ENCODE measurements around the gene PPAT. TPM values are rescaled to one million over a fixed set of nuclear protein-coding genes. Genes with fewer than 3 reads are reported as not detected.
A peak's percentile ranks its signal among the peaks of the same experiment; 100 is the strongest.

PPAT gene
- total and polyA plus RNA-seq, 2 experiments from 2014 or later = 14.7 to 21.6 TPM

- DNase-seq (ENCODE audit: low read depth in 1 of 2, low spot score in 1 of 2) = peak; percentile 52 to 98
- H3K4me1 ChIP-seq (ENCODE audit: low read depth) = peaks cover 8% of the 10 kb centered on the region
These were observed 25.0 kb downstream of the PPAT start for GRCh38 chr4:56410247-56411062.

GRCh38 chr4:56409511-56410090 lies 25.8 kb downstream of the PPAT start:
- Histone ChIP-seq H3K27me3 (no peaks in the 10 kb centered on the region), H3K4me1 (ENCODE audit: low read depth) (peaks cover 8% of the 10 kb centered on the region), H3K9me3 (ENCODE audit: low read depth) (no peaks in the 10 kb centered on the region), H3K4me3 (no peak overlapping the region), H3K36me3 (peaks cover 5% of the 10 kb centered on the region), H3K27ac (no peak overlapping the region)
- no peak for TF ChIP-seq CTCF (IDR thresholded peaks at IDR 0.05; ENCODE audit: low read depth, low read length)
- DNase-seq (ENCODE audit: low read depth in 1 of 2, low spot score in 1 of 2) = no peak

More at GRCh38 chr4:56410247-56411062, 25.0 kb downstream of the PPAT start:
- H3K9me3 ChIP-seq (ENCODE audit: low read depth) = no peaks in the 10 kb centered on the region
- peak overlapping the region; percentile 28 for H3K27ac ChIP-seq
- peaks cover 5% of the 10 kb centered on the region for H3K36me3 ChIP-seq
- no peaks in the 10 kb centered on the region for H3K27me3 ChIP-seq
- no peak for TF ChIP-seq CTCF (IDR thresholded peaks at IDR 0.05; ENCODE audit: low read depth, low read length)
- no peak overlapping the region for H3K4me3 ChIP-seq

DNA sequence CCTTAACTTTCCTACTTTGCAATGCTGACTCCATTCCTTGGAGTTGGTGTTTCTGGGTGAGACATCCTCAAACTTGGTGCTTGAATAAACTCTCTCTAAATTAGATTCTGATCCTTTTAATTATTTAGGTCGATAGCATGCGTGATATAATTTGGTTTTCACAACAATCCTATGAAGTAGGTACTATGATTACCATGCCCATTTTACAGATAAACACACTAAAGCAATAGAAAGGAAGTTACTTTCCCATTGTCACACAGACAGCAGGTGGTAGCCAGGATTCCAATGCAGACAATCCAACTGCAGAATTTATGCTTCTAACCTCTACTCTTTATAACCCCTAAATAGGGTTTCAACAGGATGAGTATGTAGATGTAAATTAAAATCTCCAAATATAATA lies 26.4 kb downstream of the PPAT start:
- Histone ChIP-seq H3K36me3 (peaks cover 5% of the 10 kb centered on the region), H3K9me3 (ENCODE audit: low read depth) (no peaks in the 10 kb centered on the region), H3K4me1 (ENCODE audit: low read depth) (peaks cover 8% of the 10 kb centered on the region), H3K27ac (no peak overlapping the region), H3K27me3 (no peaks in the 10 kb centered on the region), H3K4me3 (no peak overlapping the region)
- no peak for TF ChIP-seq CTCF (IDR thresholded peaks at IDR 0.05; ENCODE audit: low read depth, low read length)
- no peak for DNase-seq (ENCODE audit: low read depth in 1 of 2, low spot score in 1 of 2)

GRCh38 chr4:56406151-56406550 lies 29.3 kb downstream of the PPAT start:
- no peaks in the 10 kb centered on the region for H3K27me3 ChIP-seq
- no peak overlapping the region for H3K27ac ChIP-seq
- peaks cover 8% of the 10 kb centered on the region for H3K4me1 ChIP-seq (ENCODE audit: low read depth)
- H3K9me3 ChIP-seq (ENCODE audit: low read depth) = no peaks in the 10 kb centered on the region
- TF ChIP-seq CTCF (IDR thresholded peaks at IDR 0.05; ENCODE audit: low read depth, low read length) = no peak
- no peak overlapping the region for H3K4me3 ChIP-seq
- peaks cover 15% of the 10 kb centered on the region for H3K36me3 ChIP-seq
- DNase-seq (ENCODE audit: low read depth in 1 of 2, low spot score in 1 of 2) = no peak

GRCh38 chr4:56405016-56405415 lies 30.4 kb downstream of the PPAT start:
- peaks cover 25% of the 10 kb centered on the region for H3K36me3 ChIP-seq
- TF ChIP-seq CTCF (IDR thresholded peaks at IDR 0.05; ENCODE audit: low read depth, low read length) = no peak

More at GRCh38 chr4:56405016-56405415, 30.4 kb downstream of the PPAT start:
- Histone ChIP-seq H3K4me3 (no peak overlapping the region), H3K9me3 (ENCODE audit: low read depth) (no peaks in the 10 kb centered on the region), H3K4me1 (ENCODE audit: low read depth) (peaks cover 2% of the 10 kb centered on the region), H3K27me3 (no peaks in the 10 kb centered on the region), H3K27ac (no peak overlapping the region)
- DNase-seq (ENCODE audit: low read depth in 1 of 2, low spot score in 1 of 2) = no peak
